Suppressor macrophage treated with lipopolysaccharide for 4 hours (primary cell): ENCODE measurements around the gene SKIL.

Experiments
- DNase-seq: peaks from one replicate; pipeline ENCODE4 v3.0.0-alpha.2; 2020

The SKIL gene

DNA sequence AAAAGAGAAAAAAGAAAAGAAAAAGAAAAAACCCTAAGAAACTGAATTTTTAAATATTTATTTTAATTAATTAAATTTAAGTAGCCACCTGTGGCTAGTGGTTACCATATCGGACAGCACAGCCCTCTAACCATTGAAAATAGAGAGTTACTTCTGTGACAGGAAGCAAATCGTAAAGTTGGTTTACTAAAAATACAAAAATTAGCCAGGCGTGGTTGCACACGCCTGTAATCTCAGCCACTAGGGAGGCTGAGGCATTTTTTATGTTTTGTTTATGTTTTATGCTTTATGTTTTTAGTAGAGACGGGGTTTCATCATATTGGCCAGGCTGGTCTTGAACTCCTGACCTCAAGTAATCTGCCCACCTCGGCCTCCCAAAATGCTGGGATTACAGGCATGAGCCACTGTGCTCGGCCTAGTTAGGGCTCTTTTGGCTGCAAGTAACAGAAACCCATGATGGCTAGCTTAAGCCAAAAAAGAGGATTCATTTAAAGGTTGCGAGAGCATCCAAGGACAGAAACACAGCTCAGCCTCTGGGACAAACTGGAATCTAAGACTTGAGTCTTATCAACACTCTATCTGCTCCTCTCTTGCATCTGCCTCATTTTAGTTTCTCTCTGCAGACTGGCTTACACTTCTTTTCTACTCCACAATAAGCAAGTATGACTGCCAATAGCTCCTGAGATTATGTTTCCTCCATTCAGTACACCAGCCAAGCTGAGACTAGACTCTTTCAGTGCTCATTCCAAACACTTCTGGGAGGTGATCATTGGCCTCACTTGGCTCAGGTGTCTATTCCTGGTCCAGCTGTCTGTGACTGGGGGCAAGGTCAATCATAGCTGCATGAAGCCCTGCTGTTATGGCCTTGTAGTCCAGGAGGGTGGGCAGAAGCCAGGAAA, 6.8 kb upstream of the SKIL start:
- DNase-seq, result no peak

DNA sequence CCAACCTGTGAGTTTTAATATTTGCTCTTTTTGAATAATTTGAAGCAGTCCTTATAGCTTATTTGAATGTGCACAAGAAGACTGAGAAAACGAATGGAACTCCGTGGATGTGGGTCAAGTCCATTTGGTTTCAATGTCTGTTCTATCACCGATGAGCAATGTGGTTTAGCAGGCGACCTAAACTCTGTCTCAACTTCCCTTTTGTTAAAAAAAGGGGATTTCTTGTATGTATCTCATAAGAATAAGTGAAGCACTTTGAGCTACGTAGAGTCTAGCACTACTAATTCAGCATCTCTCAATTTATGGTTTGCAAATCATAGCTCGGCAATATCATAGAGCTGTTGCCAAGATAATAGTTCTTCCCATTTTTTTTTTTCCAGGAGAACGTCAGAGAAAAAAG, 4.6 kb upstream of the SKIL start:
- DNase-seq, result peak; percentile 89

- no peak for DNase-seq
Observed at GRCh38 chr3:170353485-170353884, 4.0 kb upstream of the SKIL start.

GRCh38 chr3:170354760-170355159, 2.8 kb upstream of the SKIL start:
- DNase-seq, result no peak

GRCh38 chr3:170355738-170356595, 1.5 kb upstream of the SKIL start:
- DNase-seq, result peak; percentile 92

- DNase-seq, result peak; percentile 93
Observed at GRCh38 chr3:170356596-170357175, 829 bp upstream of the SKIL start.

DNA sequence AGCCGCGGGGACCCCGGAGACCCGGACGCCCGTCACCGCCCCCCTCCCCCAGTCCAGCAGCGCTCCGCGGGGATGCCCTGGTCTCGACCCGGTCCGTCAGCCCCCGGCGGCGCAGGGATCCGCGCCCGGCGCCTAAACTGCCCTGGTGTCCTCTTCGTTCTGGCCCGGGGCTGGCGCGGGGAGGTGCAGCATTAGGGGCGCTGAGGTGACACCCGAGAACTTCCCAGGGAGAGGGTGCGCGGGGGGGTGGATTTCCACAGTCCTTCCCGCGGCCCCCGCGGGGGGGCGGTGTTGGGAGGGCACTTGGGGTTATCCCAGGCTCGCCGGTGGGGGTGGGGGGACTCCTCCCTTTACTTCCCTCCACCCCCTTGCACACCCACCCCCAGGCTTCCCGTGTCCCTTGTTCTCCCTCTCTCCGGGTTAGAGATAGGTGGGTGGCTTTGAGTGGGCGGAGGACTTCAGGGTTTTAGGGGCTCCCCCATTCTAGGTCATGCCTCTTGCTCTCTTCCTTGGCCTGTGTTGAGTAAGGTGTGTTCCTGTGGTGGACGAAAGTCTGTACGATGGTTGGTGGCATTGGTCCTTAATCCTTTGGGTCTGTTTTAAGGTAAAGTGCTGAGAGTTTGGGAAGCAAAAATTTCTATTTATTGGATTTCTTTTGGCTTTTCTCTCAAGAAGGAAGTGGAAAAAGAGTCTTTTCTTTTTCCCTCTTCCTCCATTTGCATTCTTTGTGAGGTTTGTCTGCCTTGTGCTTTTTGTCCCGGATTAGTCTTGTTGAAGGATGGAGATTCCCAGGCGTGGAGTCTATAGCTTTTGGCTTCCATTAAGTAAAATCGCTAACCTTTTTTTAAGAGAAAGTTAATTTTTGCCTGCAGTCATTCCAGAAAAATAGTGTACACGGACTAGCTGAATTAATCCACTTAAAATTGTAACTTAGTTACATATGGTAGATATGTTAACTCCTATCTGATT, 811 bp downstream of the SKIL start:
- peak; percentile 75 for DNase-seq

GRCh38 chr3:170359178-170359704, 1.7 kb downstream of the SKIL start:
- no peak for DNase-seq

- no peak for DNase-seq
Observed at GRCh38 chr3:170360466-170360865, 3.0 kb downstream of the SKIL start.

GRCh38 chr3:170360916-170361315, 3.4 kb downstream of the SKIL start:
- DNase-seq, result no peak

DNA sequence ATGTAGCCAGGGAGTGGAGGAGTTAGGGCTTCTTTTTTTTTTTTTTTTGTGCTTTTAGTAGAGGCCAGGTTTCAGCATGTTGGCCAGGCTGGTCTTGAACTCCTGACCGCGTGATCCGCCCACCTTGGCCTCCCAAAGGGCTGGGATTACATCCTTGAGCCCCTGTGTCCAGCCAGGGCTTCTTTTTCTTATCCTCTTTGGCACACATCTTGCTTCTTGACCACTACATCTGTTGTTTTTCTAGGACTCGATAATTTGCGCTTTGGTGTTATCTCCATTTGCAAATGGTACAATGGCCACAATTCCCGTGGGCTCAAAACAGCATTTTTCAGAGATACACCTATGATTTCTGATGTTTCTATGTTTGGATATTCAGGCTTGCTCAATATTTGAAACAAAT, 4.2 kb downstream of the SKIL start:
- no peak for DNase-seq

GRCh38 chr3:170363471-170363994, 6.0 kb downstream of the SKIL start:
- DNase-seq, result no peak

DNA sequence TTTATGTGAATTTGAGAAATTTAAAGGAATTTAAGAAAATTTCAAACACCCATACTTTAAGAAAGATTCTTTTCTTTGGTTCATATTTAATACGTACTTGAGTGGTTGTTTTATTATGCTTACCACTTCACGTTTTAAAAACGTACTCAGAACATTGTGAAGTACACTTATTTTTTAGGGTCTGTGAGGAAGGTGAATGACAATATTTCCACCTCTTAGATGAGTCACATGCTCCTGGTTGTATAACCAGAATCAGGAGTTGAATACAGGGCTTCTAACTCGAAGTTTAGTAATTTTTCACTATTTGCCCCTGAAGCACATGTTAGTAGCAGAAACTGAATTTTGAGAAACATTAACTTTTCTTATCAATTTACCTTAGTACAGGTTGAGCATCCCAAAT, 7.5 kb downstream of the SKIL start:
- DNase-seq, result no peak

- DNase-seq, result no peak
Observed at GRCh38 chr3:170367797-170368196, 10.3 kb downstream of the SKIL start.

DNA sequence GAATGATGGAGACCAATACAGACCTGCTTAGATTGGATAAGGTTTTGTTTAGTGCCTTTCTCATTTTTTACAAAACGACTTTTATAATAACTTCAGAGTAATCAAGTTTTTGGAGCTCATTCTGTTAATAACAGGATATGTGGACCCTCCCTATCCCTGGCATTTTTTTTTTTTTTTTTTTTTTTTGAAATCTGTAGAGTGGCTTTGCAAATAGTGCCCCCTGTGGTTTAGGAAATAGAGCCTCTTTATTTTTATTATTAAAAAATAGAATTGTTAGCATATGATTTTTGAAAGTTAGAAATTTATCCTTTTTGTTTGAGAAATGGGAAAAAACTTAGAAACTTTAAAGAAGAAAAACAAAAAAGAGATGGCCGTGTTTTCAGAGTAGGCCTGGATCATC, 11.4 kb downstream of the SKIL start:
- peak; percentile 11 for DNase-seq

- DNase-seq, result no peak
Observed at GRCh38 chr3:170372190-170372879, 14.8 kb downstream of the SKIL start.

DNA sequence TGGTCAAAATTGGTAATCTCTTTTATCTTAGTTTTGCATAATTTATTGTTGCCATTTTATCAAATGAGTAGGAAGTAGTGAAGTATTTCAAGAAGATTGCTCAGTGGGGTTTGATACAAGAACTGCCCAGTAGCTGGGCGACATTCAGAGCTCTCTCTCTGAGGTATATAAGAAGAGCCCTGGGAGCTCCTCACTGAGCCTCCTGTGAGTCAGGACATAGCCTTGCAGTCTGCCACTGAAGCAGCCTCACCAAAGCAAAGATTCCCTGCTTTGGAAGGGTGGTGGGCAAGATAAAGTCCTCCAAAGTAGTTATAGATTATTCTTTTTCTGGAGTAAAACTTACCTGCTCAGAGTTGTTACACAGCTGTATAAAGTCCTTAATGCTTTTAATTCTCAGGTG, 26.1 kb downstream of the SKIL start:
- DNase-seq, result no peak

DNA sequence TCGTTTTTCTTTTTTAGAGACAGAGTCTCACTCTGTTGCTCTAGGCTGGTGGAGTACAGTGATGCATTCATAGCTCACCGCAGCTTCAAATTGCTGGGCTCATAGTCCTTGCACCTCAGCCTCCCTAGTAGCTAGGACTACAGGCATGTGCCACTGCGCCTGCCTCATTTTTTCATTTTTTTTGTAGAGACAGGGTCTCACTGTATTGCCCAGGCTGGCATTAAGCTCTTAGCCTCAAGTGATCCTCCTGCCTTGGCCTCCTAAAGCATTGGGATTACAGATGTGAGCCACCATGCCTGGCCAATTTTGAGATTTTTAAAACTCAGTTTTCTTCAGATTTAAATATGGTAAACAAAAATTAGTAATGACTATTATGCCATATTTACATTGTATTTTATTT, 29.0 kb downstream of the SKIL start:
- no peak for DNase-seq

GRCh38 chr3:170387950-170388349, 30.4 kb downstream of the SKIL start:
- peak; percentile 14 for DNase-seq

DNA sequence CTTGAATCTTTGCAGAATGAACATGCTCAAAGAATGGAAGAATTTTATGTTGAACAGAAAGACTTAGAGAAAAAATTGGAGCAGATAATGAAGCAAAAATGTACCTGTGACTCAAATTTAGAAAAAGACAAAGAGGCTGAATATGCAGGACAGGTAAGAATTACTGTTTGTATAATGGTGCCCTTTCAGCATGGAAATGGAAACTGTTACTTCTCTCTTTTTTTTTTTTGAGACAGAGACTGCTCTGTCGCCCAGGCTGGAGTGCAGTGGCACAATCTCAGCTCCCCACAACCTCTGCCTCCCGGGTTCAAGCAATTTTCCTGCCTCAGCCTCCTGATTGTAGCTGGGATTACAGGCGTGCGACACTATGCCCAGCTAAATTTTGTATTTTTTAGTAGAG, 33.6 kb downstream of the SKIL start:
- DNase-seq, result no peak

DNA sequence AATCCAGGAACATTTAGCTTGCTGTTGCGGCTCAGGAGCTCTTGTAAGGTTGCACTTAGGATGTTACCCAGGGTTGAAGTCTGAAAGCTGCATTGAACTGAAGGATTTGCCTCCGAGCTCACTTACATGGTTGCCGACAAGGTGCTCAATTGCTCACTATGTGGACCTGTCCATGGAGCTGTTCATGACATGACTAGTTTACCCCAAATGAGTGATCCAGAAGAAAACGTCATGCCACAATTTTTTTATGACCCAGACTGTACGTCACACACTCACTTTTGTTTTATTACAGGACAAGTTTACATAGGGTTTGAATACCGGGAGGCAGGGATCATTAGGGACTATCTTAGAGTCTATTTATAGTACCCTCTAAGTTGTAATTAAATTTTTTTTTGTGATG, 40.2 kb downstream of the SKIL start:
- DNase-seq, result no peak
